Karpas-422 (cell line): Measurements from ENCODE around the gene SEC14L6. TPM values are rescaled to one million over a fixed set of nuclear protein-coding genes. Genes with fewer than 3 reads are reported as not detected.

Experiments used
- DNase-seq: peaks from one replicate; pipeline ENCODE4 v3.0.0-alpha.2; 2015
- H2AFZ ChIP-seq: fragments of 200-600 bp; sonication (generic); 2 replicates; pipeline ENCODE4 v1.6.1; 2014; ENCODE audit warnings: antibody characterized with exemption, low read length, mixed read lengths
- H3K27ac ChIP-seq: fragments of 200-600 bp; sonication (generic); 2 replicates; pipeline ENCODE4 v1.5.1; 2014; ENCODE audit warnings: mild to moderate bottlenecking, low read length, moderate library complexity
- H3K27me3 ChIP-seq: fragments of 200-600 bp; sonication (generic); 2 replicates; pipeline ENCODE4 v1.6.1; 2014; ENCODE audit warnings: low read length, mixed read lengths
- H3K36me3 ChIP-seq: fragments of 200-600 bp; sonication (generic); 2 replicates; pipeline ENCODE4 v1.6.1; 2014; ENCODE audit warnings: low read length, mixed read lengths; ENCODE audit not compliant: insufficient read depth
- H3K4me1 ChIP-seq: fragments of 200-600 bp; sonication (generic); 2 replicates; pipeline ENCODE4 v1.6.1; 2014; ENCODE audit warnings: mild to moderate bottlenecking, low read length, mixed read lengths
- H3K4me2 ChIP-seq: fragments of 200-600 bp; sonication (generic); 2 replicates; pipeline ENCODE4 v1.6.1; 2014; ENCODE audit warnings: low read length, low read depth, mild to moderate bottlenecking; ENCODE audit not compliant: poor library complexity, severe bottlenecking
- H3K4me3 ChIP-seq: fragments of 200-600 bp; sonication (generic); 2 replicates; pipeline ENCODE4 v1.5.1; 2014; ENCODE audit warnings: mild to moderate bottlenecking, antibody characterized with exemption, low read length, mixed read lengths
- H3K79me2 ChIP-seq: fragments of 200-600 bp; sonication (generic); 2 replicates; pipeline ENCODE4 v1.6.1; 2014; ENCODE audit warnings: mild to moderate bottlenecking, low read length, mixed read lengths
- H3K9ac ChIP-seq: fragments of 200-600 bp; sonication (generic); 2 replicates; pipeline ENCODE4 v1.6.0; 2014; ENCODE audit warnings: low read length
- H3K9me2 ChIP-seq: fragments of 200-600 bp; sonication (generic), shearing (Covaris generic); replicated peaks from 2 replicates; pipeline ENCODE4 v1.6.0; 2014; ENCODE audit warnings: mild to moderate bottlenecking, low read length, moderate library complexity; ENCODE audit not compliant: insufficient read depth
- H3K9me3 ChIP-seq: fragments of 300-700, 200-600 bp; sonication (generic); 2 replicates; pipeline ENCODE4 v1.6.1; 2014; ENCODE audit warnings: low read length, mixed read lengths
- H4K20me1 ChIP-seq: fragments of 200-600 bp; sonication (generic); 2 replicates; pipeline ENCODE4 v1.6.1; 2014; ENCODE audit warnings: mild to moderate bottlenecking, antibody characterized with exemption, low read length, low read depth; ENCODE audit not compliant: insufficient read depth
- total RNA-seq: library from RNA; depleted of rRNA; stranded (reverse); fragments of >200 nt; shearing (Covaris generic); gene quantifications from 2 replicates; pipeline ENCODE4 v1.2.3, GENCODE V29; 2014; ENCODE audit warnings: low replicate concordance

Gene SEC14L6
- total RNA-seq, 1 experiment from 2014 or later: not detected

- H3K27ac ChIP-seq: no peak overlapping the region
- no peak overlapping the region for H3K9ac ChIP-seq
- no peaks in the 10 kb centered on the region for H3K9me3 ChIP-seq
- no peak overlapping the region for H3K4me3 ChIP-seq
- no peaks in the 10 kb centered on the region for H3K27me3 ChIP-seq
- H3K4me1 ChIP-seq: no peaks in the 10 kb centered on the region
- no peaks in the 10 kb centered on the region for H3K36me3 ChIP-seq
- H3K4me2 ChIP-seq: no peak overlapping the region
- no peak overlapping the region for H2AFZ ChIP-seq
- no peaks in the 10 kb centered on the region for H4K20me1 ChIP-seq
- H3K79me2 ChIP-seq: no peaks in the 10 kb centered on the region
- no peak for DNase-seq
- H3K9me2 ChIP-seq: no peaks in the 10 kb centered on the region
Observed at GRCh38 chr22:30538280-30538679, 8.3 kb downstream of the SEC14L6 start.

- no peaks in the 10 kb centered on the region for H3K36me3 ChIP-seq
- no peak overlapping the region for H2AFZ ChIP-seq
- H4K20me1 ChIP-seq: no peaks in the 10 kb centered on the region
- DNase-seq: no peak
- no peaks in the 10 kb centered on the region for H3K79me2 ChIP-seq
- no peaks in the 10 kb centered on the region for H3K27me3 ChIP-seq
- H3K4me3 ChIP-seq: no peak overlapping the region
- no peak overlapping the region for H3K27ac ChIP-seq
- no peaks in the 10 kb centered on the region for H3K9me3 ChIP-seq
- no peaks in the 10 kb centered on the region for H3K9me2 ChIP-seq
- no peaks in the 10 kb centered on the region for H3K4me1 ChIP-seq
- no peak overlapping the region for H3K9ac ChIP-seq
- no peak overlapping the region for H3K4me2 ChIP-seq
Observed at GRCh38 chr22:30537083-30537731, 9.3 kb downstream of the SEC14L6 start.

- H3K4me1 ChIP-seq: no peaks in the 10 kb centered on the region
- H3K9ac ChIP-seq: no peak overlapping the region
- no peaks in the 10 kb centered on the region for H3K36me3 ChIP-seq
- no peaks in the 10 kb centered on the region for H3K79me2 ChIP-seq
- no peak overlapping the region for H3K4me3 ChIP-seq
- H2AFZ ChIP-seq: no peak overlapping the region
- H3K27ac ChIP-seq: no peak overlapping the region
- H4K20me1 ChIP-seq: no peaks in the 10 kb centered on the region
- no peaks in the 10 kb centered on the region for H3K9me3 ChIP-seq
- no peak for DNase-seq
- H3K9me2 ChIP-seq: no peaks in the 10 kb centered on the region
- H3K27me3 ChIP-seq: no peaks in the 10 kb centered on the region
- H3K4me2 ChIP-seq: no peak overlapping the region
Observed at GRCh38 chr22:30535182-30535581, 11.4 kb downstream of the SEC14L6 start.

GRCh38 chr22:30531651-30532608, 14.6 kb downstream of the SEC14L6 start:
- Histone ChIP-seq H3K27me3 (no peaks in the 10 kb centered on the region), H3K27ac (no peak overlapping the region), H3K79me2 (no peaks in the 10 kb centered on the region), H4K20me1 (no peaks in the 10 kb centered on the region), H3K9ac (no peak overlapping the region), H2AFZ (no peak overlapping the region), H3K9me2 (no peaks in the 10 kb centered on the region), H3K4me2 (no peak overlapping the region), H3K36me3 (no peaks in the 10 kb centered on the region), H3K4me3 (no peak overlapping the region), H3K9me3 (no peaks in the 10 kb centered on the region), H3K4me1 (no peaks in the 10 kb centered on the region)
- DNase-seq: no peak

DNA sequence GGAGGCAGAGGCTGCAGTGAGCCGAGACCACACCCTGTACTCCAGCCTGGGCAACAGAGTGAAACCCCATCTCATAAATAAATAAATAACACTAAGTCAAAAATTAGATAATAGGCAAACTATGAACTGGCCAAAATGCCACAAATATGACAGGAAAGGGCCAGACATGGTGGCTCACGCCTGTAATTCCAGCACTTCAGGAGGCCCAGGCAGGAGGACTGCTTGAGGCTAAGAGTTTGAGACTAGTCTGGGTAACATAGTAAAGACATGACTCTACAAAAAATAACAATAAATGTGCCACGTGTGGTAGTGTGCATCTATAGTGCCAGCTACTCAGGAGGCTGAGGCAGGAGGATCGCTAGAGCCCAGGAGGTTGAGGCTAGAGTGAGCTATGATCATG, 19.9 kb downstream of the SEC14L6 start:
- Histone ChIP-seq H3K4me1 (no peaks in the 10 kb centered on the region), H3K9me2 (no peaks in the 10 kb centered on the region), H4K20me1 (no peaks in the 10 kb centered on the region), H3K27ac (no peak overlapping the region), H2AFZ (no peak overlapping the region), H3K9me3 (no peaks in the 10 kb centered on the region), H3K27me3 (no peaks in the 10 kb centered on the region), H3K79me2 (no peaks in the 10 kb centered on the region), H3K4me2 (no peak overlapping the region), H3K36me3 (no peaks in the 10 kb centered on the region), H3K4me3 (no peak overlapping the region), H3K9ac (no peak overlapping the region)
- no peak for DNase-seq

- no peaks in the 10 kb centered on the region for H4K20me1 ChIP-seq
- no peak overlapping the region for H3K9ac ChIP-seq
- no peak overlapping the region for H3K4me3 ChIP-seq
- H3K9me3 ChIP-seq: no peaks in the 10 kb centered on the region
- no peak overlapping the region for H3K27ac ChIP-seq
- H3K4me1 ChIP-seq: no peaks in the 10 kb centered on the region
- H3K36me3 ChIP-seq: no peaks in the 10 kb centered on the region
- H3K79me2 ChIP-seq: no peaks in the 10 kb centered on the region
- no peak overlapping the region for H2AFZ ChIP-seq
- no peak for DNase-seq
- no peak overlapping the region for H3K4me2 ChIP-seq
- H3K27me3 ChIP-seq: no peaks in the 10 kb centered on the region
- H3K9me2 ChIP-seq: no peaks in the 10 kb centered on the region
Observed at GRCh38 chr22:30523646-30524489, 22.7 kb downstream of the SEC14L6 start.

GRCh38 chr22:30521368-30522156, 25.0 kb downstream of the SEC14L6 start:
- no peak overlapping the region for H2AFZ ChIP-seq
- H3K4me3 ChIP-seq: no peak overlapping the region
- H3K79me2 ChIP-seq: no peaks in the 10 kb centered on the region
- H4K20me1 ChIP-seq: no peaks in the 10 kb centered on the region
- no peak overlapping the region for H3K9ac ChIP-seq
- H3K36me3 ChIP-seq: no peaks in the 10 kb centered on the region
- H3K9me3 ChIP-seq: no peaks in the 10 kb centered on the region
- no peak overlapping the region for H3K27ac ChIP-seq
- no peak for DNase-seq
- H3K4me1 ChIP-seq: no peaks in the 10 kb centered on the region
- H3K27me3 ChIP-seq: no peaks in the 10 kb centered on the region
- no peaks in the 10 kb centered on the region for H3K9me2 ChIP-seq
- no peak overlapping the region for H3K4me2 ChIP-seq
